HCEC 1CT (cell line): Measurements from ENCODE around the gene CABP7.
A peak's percentile ranks its signal among the peaks of the same experiment; 100 is the strongest.

Experiments used
- DNase-seq: peaks from one replicate; pipeline ENCODE4 v3.0.0-alpha.2; 2017

The CABP7 gene

DNA sequence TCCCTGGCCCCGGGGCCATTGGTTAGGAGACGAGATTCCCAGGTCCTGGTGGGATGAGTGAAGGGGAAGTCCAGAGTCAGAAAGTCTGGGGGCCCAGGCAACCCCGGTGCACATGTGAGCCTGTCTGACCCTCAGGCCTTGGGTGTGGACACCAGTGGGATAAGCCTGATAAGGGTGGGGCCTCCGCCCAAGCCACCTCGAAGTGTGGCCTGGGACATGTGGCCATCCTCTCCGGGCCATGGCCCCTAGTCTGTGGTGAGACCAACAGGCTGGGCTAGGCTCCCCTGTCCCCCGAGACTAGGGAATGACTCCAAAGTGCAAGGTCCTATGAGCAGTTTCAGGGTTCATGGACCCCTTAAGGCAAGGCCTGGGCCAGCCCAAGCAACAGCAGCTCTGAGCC is 6.3 kb downstream of the CABP7 start:
- DNase-seq, result no peak

GRCh38 chr22:29726512-29727130 is 6.8 kb downstream of the CABP7 start:
- no peak for DNase-seq

DNA sequence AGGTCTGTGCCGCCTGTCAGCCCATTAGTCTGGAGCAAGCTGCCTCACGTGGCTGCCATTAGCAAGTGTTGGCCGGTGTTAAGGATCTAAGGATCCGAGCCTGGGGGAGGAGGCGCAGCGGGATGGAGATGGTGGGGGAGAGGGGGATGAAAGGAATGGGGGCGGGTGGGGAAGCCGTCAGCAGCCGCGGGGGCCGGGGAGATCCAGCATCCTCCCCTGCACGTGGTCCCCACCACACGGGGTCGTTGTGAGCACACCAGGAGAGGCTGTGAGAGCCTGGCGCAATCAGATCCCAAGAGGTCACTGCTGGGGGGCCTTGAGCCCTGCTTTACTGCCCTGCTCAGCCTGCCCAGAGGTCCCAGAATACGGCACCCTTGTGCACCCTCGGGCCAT is 7.3 kb downstream of the CABP7 start:
- DNase-seq, result peak; percentile 13

GRCh38 chr22:29729161-29729560 is 9.4 kb downstream of the CABP7 start:
- DNase-seq, result no peak

DNA sequence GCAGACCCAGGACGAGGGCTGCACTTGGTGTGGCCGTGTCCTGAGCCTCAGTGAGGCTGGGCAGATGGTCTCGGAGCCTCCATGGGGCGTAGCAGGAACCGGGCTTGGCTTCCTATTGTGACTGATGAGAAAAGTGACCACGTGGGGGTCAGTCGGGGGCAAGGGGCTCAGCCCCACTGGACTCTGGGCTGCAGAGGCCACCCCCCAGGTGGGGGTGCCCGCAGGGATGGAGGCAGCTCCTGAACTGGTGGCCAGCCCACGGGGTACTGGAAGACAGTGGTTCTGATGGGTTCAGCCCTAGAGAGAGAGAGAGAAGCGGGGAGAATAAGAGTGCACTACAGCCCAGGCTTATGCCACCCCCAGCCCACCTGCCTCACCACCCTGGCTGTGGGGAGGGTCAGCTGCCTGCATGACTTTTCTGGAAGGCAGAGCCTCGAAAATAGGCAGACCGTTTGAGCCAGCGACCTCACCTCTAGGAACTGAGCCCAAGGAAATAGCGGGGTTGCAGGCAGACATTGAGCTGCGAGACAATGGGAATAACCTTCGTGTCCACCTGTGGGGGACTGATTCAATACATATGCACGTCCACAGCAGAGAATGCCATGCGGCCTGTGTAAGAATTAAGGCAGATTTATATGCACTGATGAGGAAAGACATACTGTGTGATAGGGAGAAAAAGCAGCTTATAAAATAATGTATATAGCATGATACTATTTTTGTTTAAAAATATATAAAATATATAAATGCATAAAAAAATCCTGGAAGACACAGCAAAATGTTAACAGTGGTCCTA is 11.5 kb downstream of the CABP7 start:
- DNase-seq, result no peak

DNA sequence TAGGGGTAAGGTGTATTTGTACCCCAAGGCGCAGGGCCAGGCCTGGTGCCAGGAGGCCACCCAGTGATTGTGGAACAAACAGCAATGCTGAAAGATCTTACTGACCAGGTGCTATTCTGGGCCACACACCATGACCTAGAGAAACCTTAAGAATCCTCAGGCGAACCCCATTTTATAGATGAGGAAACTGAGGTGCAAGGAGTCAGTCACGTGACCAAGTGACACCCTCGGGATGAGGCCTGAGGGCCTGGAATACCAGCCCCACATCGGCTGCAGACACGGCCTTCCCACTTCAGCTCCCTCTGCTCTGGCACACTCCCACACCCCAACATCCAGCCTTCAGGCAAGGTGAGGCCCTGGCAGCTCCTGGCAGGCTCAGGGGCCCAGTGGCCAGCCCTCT is 13.1 kb downstream of the CABP7 start:
- no peak for DNase-seq

DNA sequence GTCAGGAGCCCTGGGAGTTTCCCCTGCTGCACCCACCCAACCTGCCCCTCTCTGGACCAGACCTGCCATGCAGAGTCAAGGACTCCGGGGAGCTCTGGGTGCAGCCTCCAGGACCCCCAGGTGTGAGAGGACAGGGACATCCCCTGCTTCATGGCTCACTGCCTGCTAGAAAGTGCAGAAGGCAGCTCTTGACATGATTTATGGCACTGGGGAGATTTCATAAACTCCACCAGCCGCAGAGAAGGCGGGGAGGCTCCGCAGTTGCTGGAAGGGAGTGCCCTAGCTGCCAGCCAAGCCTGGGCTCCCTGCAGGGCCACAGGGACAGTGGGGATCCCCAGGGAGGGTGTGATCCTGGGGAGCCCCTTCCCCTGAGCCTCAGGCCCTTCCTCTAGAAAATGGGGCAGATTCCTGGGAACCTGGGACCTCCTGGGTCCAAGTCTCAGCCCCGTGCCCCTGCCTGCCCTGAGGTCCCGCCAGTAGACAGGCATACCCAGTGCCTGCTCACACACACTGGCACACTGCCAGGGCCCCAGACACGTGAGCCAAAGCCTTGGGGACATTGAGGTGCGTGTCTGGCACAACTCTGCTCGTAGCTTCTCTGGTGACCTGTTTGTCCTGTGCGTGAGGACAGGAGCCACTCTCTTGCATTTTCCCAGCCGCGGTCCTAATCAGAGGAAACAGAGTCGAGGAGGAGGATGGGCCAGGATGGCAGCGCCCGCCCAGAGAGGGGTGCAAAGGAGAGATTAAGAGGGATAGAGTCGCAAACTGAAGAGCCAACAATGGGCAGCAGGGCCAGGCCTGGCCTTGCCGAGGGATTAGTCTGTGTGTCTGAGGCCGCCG is 13.8 kb downstream of the CABP7 start:
- DNase-seq, result no peak

GRCh38 chr22:29734406-29734805 is 14.6 kb downstream of the CABP7 start:
- DNase-seq, result no peak

- no peak for DNase-seq
These were observed 15.0 kb downstream of the CABP7 start for GRCh38 chr22:29734838-29735237.

DNA sequence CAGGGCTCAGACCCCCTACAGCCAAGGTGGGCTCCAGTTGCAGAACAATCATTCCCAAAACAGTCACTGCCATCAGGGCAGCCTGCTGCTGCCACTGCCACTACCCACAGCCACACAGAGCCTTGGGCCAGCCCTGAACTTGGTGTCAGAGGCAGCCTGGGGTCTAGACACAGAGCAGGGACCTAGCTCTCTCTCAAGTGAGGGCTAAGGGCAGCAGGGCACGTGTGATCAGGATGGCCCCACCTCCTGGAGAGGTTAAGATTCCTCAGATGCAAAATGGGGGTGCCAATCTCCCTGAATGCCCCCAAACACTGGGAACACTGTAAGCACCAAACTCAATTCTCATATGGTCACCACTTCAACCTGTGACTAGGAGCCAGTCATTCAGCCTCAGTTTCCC is 15.6 kb downstream of the CABP7 start:
- no peak for DNase-seq

- no peak for DNase-seq
These were observed 17.7 kb downstream of the CABP7 start for GRCh38 chr22:29737251-29738117.

- no peak for DNase-seq
These were observed 18.5 kb downstream of the CABP7 start for GRCh38 chr22:29738118-29738815.

DNA sequence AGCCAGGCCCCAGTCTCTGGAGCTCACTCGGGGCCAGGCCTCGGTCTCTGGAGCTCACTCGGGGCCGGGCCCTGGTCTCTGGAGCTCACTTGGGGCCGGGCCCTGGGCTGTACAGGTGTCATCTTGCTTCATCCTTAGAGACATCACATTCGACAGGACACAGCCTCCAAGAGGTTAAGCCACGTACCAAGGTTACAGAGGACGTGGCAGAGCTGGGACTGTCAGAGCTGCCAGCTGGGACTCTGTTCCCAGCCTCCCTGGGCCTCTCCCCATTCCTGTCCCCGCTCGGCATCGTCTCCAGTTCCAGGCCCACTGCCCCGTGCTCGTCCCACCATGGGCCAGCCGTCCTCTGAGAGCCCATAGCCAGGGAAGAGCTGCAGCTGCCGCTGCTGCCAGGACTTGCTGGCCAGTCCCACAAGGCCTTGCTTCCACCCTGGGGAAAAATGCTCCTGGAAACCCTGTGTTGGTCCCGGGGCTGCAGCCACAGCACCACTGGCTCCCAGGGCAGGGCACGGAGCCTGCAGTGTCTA is 19.6 kb downstream of the CABP7 start:
- no peak for DNase-seq

GRCh38 chr22:29740216-29740615 is 20.4 kb downstream of the CABP7 start:
- no peak for DNase-seq

- no peak for DNase-seq
These were observed 22.1 kb downstream of the CABP7 start for GRCh38 chr22:29741926-29742325.

DNA sequence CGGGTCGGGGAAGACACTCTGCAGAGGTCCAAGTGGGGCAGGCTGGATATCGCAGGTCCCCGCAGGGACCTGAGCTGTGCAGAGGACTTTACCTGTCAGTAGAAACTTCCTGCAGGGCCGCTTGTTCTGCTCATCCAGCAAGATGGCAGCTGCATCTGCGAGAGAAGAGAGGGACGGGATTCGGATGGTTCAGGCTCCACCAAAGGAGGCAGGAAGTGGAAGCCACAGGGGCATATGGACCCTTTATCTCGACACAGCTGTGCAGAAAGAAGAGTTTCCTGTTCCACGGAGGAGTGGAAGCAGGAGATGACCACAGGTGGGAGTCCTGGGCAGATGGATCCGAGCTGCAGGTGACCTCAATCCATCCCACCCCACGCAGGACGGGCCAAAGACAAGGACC is 22.5 kb downstream of the CABP7 start:
- DNase-seq, result no peak

DNA sequence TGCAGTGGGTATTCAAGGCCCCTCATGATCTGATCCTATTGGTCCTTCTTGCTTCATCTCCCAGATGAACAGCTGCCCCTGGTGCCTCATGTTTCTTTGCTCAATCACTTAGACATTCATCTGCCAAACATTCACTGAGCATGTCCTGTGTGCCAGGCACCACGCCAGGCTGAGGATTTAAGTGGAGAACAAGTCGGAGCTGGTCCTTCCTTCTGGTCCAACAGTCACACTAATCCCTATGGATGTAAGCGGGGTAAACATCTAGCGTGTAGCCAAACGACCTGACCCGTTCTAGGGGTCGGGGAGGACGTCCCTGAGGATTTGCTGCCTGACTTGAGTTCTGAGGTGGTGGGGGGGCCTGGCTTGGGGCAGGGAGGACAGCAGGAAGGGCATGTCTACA is 25.1 kb downstream of the CABP7 start:
- DNase-seq, result peak; percentile 70

DNA sequence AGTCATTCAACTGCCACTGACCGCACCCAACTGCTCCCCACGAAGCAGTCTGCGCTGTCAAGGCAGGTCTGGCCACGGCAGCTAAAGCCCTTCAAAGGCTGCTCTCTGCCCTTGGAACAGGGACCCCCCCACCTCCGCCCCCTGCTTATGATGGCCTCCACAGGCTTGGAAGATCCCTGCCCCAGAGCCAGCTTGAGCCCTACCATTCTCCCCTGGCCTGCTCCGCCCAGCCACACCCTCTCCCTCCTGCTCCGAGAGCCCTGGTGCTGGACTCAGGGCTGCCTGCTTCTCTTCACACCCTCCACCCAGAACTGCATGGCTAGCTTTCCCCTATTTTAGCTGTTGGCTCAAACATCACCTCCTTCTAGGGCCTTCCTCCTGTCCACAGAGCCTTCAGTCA is 28.0 kb downstream of the CABP7 start:
- DNase-seq, result no peak

DNA sequence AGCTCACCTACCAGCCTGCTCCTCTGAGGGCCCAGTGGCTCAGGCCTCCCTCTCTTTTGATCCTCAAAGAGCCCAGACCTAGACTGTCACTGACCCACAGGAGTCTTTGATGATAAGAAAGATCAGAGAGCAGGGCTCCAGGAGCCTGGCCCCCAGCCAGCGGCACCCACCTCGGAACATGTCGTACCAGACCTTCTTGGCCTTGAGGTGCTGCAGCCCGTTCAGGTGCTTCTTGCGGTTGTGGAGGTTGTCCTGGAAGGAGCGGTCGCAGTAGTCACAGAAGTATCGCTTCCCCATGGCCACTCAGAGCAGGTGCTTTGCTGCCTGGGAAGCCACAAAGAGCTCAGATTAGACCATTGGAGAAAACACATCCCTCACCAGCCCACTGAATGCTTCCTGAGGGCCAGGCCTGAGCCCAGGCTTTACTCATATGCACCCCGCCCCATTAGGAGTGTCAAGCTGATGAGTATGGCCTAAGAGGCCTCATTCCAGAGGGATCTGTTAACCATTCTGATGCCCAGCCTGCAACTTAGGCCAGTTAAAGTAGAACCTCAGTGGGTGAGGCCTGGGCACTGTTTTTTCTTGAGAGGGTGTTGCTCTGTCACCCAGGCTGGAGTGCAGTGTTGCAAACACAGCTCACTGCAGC is 28.6 kb downstream of the CABP7 start:
- DNase-seq, result peak; percentile 14

GRCh38 chr22:29750029-29750428 is 30.2 kb downstream of the CABP7 start:
- DNase-seq, result no peak
